Measurements from ENCODE around the gene CWC27. TPM values are rescaled to one million over a fixed set of nuclear protein-coding genes. Genes with fewer than 3 reads are reported as not detected.

CWC27 gene
- total RNA-seq, 2 donors from 2014 or later: 8.5 to 12.5 TPM

GRCh38 chr5:65059681-65060598 is 291.2 kb downstream of the CWC27 start:
- intact Hi-C loops (cut with DNase I): no loop called here
- TF ChIP-seq CTCF (IDR thresholded peaks at IDR 0.05) (no peak), POLR2AphosphoS5 (IDR thresholded peaks at IDR 0.05) (no peak), POLR2A (IDR thresholded peaks at IDR 0.05) (no peak)
- H3K4me3 ChIP-seq: no peak overlapping the region
- no peaks in the 10 kb centered on the region for H3K9me3 ChIP-seq
- DNase-seq (ENCODE audit: low spot score): no peak
- no peaks in the 10 kb centered on the region for H3K27me3 ChIP-seq (replicated peaks; ENCODE audit: insufficient read depth)
- H3K4me1 ChIP-seq (replicated peaks): no peaks in the 10 kb centered on the region
- no peak overlapping the region for H3K27ac ChIP-seq
- no peaks in the 10 kb centered on the region for H3K36me3 ChIP-seq
- 90% methylated on average over 6 of the region's 6 CpGs for WGBS

GRCh38 chr5:65061250-65061973 is 292.7 kb downstream of the CWC27 start:
- DNase-seq (ENCODE audit: low spot score): no peak
- no peaks in the 10 kb centered on the region for H3K27me3 ChIP-seq (replicated peaks; ENCODE audit: insufficient read depth)
- H3K27ac ChIP-seq: no peak overlapping the region
- WGBS: 76% methylated on average over 9 of the region's 9 CpGs
- no peaks in the 10 kb centered on the region for H3K9me3 ChIP-seq
- no peak for TF ChIP-seq POLR2AphosphoS5 (IDR thresholded peaks at IDR 0.05)
- no peak for TF ChIP-seq CTCF (IDR thresholded peaks at IDR 0.05)
- TF ChIP-seq POLR2A (IDR thresholded peaks at IDR 0.05): no peak
- intact Hi-C loops (cut with DNase I): no loop called here
- H3K36me3 ChIP-seq: no peaks in the 10 kb centered on the region
- no peaks in the 10 kb centered on the region for H3K4me1 ChIP-seq (replicated peaks)
- no peak overlapping the region for H3K4me3 ChIP-seq

GRCh38 chr5:65061974-65062353 is 293.2 kb downstream of the CWC27 start:
- Histone ChIP-seq H3K4me1 (replicated peaks) (no peaks in the 10 kb centered on the region), H3K27me3 (replicated peaks; ENCODE audit: insufficient read depth) (no peaks in the 10 kb centered on the region), H3K27ac (no peak overlapping the region), H3K36me3 (no peaks in the 10 kb centered on the region), H3K4me3 (no peak overlapping the region), H3K9me3 (no peaks in the 10 kb centered on the region)
- TF ChIP-seq POLR2A (IDR thresholded peaks at IDR 0.05) (no peak), POLR2AphosphoS5 (IDR thresholded peaks at IDR 0.05) (no peak), CTCF (IDR thresholded peaks at IDR 0.05) (no peak)
- 95% methylated on average over 1 of the region's 1 CpG for WGBS
- no peak for DNase-seq (ENCODE audit: low spot score)
- intact Hi-C loops (cut with DNase I): no loop called here

- Histone ChIP-seq H3K9me3 (no peaks in the 10 kb centered on the region), H3K4me1 (replicated peaks) (no peaks in the 10 kb centered on the region), H3K36me3 (no peaks in the 10 kb centered on the region), H3K27me3 (replicated peaks; ENCODE audit: insufficient read depth) (no peaks in the 10 kb centered on the region), H3K4me3 (no peak overlapping the region), H3K27ac (peak overlapping the region in 1 of 2 donors; percentile 36)
- DNase-seq (ENCODE audit: low spot score): no peak
- TF ChIP-seq POLR2AphosphoS5 (IDR thresholded peaks at IDR 0.05): no peak
- TF ChIP-seq CTCF (IDR thresholded peaks at IDR 0.05): no peak
- TF ChIP-seq POLR2A (IDR thresholded peaks at IDR 0.05): no peak
- 68% methylated on average over 6 of the region's 6 CpGs for WGBS
- intact Hi-C loops (cut with DNase I): no loop called here
These were observed 293.8 kb downstream of the CWC27 start for GRCh38 chr5:65062469-65063083.
